Renal cortex interstitium (tissue), 11 donors: ENCODE data around the gene TNFRSF12A. TPM values are rescaled to one million over a fixed set of nuclear protein-coding genes. Genes with fewer than 3 reads are reported as not detected.

Source experiments
- DNase-seq, 11 donors: peaks; one replicate each; pipeline ENCODE4 v3.0.0-alpha.2; 2013; ENCODE audit warnings: low read depth in 9 of 11, low spot score in 4 of 11; ENCODE audit errors: extremely low read depth in 1 of 11
- polyA plus RNA-seq, 3 donors: library from polyadenylated mRNA; unstranded; fragments of 120-200 nt; gene quantifications; one replicate each; pipeline ENCODE4 v1.2.1, GENCODE V29; 2013; ENCODE audit not compliant: insufficient read length in 3 of 3

The TNFRSF12A gene
- polyA plus RNA-seq, 3 donors = 6.7 to 17.6 (median 12.9) TPM

DNA sequence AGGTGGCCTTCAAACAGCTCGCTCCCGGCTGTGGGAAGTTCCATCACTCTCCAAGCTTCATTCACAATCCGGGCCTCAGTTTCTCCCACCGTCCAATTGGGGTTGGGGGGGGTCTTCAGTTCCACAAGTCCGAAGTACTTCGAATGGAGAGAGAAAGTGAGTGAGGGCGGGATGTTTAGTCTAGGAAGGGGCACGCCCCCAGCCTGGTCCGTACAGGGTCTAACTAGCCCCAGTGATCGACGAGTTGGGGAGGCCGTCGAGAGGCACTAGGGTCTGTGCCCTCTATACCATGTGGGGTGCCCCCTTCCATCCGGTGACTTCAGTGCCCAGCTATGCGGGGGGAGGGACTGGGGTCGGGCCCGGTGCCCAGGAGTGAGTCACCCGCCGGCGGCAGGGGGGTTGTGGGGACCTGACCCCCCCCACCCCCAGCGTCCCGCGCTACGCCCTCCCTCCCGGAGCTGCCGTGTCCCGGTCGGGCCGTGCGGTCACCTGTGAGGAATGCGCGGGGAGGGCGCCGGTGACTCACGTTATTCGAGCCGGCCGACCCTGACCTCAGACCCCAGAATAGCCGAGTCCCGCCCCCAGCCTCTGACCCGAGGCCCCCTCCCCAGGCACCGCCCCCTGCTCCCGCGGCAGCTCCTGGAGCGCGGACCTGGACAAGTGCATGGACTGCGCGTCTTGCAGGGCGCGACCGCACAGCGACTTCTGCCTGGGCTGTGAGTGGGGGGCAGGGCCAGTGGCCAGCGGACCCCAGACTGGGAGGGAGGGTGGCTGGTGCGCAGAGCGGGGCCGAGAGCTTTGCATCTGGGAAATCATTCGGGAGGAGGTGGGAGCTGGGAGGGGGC, 658 bp downstream of the TNFRSF12A start:
- peak in 1 of 11 donors; percentile 61 for DNase-seq

DNA sequence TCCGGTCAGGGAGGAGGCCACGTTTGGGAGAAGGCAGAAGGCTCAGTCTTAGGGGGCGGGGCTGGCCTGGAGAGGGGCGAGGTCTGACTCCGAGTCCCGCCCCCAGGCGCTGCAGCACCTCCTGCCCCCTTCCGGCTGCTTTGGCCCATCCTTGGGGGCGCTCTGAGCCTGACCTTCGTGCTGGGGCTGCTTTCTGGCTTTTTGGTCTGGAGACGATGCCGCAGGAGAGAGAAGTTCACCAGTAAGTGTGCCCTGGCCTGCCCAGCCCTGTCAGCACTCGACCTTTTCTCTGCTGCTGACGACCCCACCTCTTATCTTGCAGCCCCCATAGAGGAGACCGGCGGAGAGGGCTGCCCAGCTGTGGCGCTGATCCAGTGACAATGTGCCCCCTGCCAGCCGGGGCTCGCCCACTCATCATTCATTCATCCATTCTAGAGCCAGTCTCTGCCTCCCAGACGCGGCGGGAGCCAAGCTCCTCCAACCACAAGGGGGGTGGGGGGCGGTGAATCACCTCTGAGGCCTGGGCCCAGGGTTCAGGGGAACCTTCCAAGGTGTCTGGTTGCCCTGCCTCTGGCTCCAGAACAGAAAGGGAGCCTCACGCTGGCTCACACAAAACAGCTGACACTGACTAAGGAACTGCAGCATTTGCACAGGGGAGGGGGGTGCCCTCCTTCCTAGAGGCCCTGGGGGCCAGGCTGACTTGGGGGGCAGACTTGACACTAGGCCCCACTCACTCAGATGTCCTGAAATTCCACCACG, 1.5 kb downstream of the TNFRSF12A start:
- DNase-seq = peak in 1 of 11 donors; percentile 45

DNA sequence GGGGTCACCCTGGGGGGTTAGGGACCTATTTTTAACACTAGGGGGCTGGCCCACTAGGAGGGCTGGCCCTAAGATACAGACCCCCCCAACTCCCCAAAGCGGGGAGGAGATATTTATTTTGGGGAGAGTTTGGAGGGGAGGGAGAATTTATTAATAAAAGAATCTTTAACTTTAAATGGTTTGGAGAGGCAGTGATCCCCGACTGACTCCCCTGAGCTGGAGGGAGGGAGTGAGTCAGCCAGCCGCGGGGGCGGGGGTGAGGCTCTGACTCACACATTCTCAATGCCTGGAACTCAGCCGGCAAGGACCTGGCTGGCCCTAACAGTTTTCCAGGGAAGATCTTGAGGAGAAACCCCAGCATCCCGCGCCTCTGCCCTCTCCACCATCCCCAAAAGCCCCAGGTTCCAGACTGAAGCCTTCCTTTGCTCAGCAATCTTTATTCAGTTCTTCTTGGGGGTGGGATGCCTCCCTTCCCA, 2.1 kb downstream of the TNFRSF12A start:
- peak in 3 of 11 donors; percentile 76 to 87 (median 77) for DNase-seq

DNA sequence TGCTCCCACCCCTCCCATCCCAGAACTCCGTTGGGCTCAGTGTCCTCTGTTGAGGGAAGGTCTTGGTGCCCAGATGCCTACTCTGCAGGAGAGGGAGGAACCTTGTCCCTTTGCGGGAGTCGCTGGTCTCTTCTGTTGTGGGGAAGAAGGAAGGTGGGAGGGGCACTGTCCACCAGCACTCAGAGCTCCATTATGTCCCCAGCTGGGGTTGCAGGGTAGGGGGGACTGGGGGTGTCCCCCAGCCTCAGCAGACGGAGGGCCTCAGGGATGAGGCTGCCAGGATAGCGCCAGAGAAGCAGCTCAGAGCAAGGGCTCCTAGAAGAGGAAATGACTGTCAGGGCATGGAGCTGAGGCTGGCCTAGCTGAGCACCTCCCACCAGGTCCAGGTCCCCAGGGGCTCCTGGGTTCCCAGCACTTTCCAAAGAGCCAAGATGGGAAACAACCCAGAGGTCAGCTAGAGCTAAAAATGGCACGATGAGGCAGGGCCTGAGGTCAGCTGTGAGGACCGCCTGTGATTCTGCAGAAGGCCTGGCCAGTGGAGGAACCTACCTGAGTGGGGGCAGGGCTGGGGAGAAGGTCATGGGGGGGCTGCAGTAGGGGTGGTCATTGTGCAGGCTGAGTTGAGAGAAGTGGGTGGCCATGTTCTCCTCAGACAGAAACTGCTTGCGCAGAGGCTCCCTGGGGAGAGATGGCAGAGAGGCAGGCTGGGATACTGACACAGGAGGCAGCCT, 2.7 kb downstream of the TNFRSF12A start:
- DNase-seq = no peak

DNA sequence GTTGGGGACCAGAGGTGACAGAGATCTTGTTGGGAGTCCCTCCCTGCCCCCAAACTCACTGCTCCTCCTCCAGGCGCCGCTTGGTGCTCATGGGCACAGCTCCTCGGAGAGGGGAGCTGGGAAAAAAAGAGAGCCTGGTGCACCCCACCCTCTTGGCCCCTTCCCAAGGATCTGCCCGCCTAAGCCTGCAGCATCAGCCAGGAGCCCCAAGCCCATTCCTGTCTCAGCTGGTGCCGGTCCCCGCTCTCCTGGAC, 3.2 kb downstream of the TNFRSF12A start:
- DNase-seq = no peak

DNA sequence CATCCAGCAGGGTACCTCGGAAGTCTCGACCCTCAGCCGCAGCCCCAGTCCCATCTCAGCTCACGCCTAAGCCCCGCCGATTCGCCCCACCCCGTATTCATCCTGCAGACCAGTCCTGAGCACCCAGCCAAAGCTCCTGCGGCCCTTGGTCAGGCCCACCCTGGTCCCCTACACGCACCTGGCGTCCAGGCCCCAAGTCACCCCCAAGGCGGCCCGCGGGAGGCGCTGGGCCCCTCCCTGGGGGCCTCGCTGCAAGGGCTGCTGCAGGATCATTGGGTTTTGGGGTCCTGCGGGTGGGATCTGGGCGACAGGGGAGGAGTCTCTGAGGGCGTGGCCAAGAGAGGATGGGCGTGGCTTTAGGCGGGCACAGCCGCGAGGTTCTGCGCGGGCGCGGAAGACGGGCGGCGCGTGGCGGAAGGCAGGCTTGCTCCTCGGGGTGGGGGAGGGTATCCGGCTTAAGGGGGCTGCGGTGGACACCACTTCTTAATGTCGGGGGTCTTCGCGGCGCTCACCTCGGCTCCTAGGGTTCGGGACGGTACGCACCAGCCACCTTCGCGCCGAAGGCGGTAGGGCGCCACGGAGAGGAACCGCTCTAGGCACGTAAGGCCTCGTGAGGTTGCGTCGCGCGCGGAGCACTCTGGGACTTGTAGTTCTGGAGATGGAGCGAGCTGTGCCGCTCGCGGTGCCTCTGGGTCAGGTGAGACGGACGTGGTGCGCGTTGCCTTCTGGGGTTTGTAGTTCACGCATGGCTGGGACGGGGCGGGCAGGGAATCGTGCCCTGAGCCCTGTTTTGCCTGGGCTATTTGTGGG, 3.7 kb downstream of the TNFRSF12A start, which contains the start of the genes HCFC1R1 and THOC6:
HCFC1R1 (minus strand) TSS at position 274 of the 810 bp plus-strand sequence; CDS start at position 273, 1 bp downstream.
THOC6 (plus strand) TSS at position 367 of the 810 bp plus-strand sequence; CDS start at position 659, 292 bp downstream.
- peak in 10 of 11 donors; percentile 90 to 97 (median 95) for DNase-seq

DNA sequence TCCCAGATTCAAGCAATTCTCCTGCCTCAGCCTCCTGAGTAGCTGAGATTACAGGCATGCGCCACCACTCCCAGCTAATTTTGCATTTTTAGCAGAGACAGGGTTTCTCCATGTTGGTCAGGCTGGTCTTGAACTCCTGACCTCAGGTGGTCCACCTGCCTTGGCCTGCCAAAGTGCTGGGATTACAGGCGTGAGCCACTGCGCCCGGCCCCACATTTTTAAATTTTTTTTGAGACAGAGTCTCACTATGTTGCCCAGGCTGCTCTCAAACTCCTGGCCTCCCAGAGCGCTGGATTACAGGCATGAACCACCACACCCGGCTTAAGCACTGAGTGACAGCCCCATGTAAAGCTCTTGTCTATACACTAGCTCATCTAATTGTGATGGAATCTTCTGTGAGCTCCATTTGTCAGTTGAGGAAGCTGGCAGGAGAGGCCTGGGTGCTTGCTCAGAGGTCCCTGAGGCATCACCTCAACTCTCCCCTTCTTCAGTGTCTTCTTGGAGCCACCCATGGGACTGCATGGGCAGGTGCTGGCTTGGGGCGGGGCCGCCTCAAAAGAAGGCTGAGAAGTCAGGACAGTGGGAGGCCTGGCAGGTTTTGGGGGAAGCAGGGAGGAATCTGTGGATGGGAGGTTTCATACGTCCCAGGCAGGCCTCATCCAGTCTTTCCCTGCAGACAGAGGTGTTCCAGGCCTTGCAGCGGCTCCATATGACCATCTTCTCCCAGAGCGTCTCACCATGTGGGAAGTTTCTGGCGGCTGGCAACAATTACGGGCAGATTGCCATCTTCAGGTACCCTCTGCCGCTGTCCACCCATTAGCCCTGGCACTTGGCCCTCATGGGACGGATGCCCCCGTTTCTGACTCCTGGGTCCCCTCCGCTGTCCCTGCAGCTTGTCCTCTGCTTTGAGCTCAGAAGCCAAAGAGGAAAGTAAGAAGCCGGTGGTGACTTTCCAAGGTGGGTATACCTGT, 5.1 kb downstream of the TNFRSF12A start:
- DNase-seq = no peak

DNA sequence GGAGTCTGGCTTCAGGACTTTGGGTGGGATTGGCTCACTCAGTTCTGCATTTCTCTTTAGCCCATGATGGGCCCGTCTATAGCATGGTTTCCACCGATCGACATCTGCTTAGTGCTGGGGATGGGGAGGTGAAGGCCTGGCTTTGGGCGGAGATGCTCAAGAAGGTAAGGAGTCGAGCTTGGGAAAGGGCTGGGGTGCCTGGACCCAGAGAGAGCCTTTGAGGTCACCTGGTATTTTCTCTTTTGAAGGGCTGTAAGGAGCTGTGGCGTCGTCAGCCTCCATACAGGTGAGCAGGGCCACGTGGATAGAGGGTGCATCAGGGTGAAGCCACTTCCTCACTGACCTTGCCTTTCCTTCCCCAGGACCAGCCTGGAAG, 5.8 kb downstream of the TNFRSF12A start:
- no peak for DNase-seq

DNA sequence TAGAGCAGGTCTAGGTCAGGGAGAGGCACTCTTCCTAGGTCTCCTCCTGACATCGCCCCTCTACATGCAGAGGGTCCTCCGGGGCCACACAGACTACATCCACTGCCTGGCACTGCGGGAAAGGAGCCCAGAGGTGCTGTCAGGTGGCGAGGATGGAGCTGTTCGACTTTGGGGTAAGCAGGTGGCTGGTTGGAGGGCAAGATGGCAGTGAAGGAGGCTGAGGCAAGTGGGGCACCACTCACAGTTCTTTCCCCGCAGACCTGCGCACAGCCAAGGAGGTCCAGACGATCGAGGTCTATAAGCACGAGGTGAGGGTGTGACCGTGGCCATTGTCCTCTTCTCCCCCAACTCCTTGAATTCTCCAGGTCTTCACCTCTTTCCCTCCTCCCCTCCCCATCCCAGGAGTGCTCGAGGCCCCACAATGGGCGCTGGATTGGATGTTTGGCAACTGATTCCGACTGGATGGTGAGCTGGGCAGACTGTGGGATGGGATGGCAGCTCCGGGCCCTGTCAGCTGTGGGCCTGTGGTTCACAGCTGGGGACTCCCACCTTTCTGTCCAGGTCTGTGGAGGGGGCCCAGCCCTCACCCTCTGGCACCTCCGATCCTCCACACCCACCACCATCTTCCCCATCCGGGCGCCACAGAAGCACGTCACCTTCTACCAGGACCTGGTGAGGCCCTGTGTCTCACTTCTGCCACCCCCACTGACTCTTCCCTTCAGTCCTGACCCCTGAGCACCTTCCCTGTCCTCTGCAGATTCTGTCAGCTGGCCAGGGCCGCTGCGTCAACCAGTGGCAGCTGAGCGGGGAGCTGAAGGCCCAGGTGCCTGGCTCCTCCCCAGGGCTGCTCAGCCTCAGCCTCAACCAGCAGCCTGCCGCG, 6.7 kb downstream of the TNFRSF12A start:
- no peak for DNase-seq

DNA sequence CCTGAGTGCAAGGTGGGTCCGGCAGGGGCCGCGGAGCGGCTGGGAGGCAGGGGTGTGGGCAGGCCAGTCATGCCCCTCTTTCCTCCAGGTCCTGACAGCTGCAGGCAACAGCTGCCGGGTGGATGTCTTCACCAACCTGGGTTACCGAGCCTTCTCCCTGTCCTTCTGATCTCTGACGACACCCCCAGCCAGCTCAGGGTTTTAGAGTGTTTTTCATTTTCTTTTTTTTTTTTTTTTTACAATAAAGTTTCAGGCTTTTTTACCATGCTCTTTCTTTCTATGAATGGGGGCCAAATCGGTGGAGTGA, 7.3 kb downstream of the TNFRSF12A start:
- DNase-seq = no peak

DNA sequence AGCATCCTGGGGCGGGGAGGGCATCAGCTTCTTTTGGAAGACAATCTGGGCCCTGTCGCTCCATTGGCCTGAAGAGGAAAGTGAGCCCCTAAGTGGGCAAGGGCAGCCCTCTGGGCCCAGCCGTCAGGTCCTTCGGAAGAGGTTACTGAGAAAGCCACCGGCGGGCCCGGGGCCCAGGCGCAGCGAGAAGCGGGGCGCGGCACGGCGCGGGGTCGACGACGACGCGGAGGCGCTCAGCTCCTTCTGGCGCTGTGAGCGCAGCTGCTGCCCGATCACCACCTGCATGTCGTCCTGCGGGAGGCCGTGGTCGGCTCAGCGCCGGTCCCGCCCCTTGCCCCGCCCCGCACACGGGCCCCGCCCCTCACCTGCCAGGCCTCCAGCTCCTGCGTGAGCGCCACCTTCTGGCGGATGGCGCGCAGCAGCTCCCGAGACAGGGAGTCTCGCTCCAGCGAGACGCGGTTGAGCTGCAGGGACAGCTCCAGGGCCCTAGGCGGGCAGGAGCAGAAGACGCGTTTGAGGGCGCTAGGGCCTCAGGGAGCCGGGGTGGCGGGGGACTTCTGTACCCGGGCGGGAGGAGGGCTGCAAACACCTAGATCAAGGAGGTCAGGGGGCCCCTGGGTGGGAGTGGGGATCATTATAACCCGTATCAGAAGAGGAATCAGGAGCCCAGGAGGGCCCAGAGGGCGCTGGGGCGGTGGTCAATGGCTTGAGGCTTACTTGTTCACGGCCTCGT, 8.0 kb downstream of the TNFRSF12A start:
- DNase-seq = peak in 3 of 11 donors; percentile 80 to 83 (median 82)

DNA sequence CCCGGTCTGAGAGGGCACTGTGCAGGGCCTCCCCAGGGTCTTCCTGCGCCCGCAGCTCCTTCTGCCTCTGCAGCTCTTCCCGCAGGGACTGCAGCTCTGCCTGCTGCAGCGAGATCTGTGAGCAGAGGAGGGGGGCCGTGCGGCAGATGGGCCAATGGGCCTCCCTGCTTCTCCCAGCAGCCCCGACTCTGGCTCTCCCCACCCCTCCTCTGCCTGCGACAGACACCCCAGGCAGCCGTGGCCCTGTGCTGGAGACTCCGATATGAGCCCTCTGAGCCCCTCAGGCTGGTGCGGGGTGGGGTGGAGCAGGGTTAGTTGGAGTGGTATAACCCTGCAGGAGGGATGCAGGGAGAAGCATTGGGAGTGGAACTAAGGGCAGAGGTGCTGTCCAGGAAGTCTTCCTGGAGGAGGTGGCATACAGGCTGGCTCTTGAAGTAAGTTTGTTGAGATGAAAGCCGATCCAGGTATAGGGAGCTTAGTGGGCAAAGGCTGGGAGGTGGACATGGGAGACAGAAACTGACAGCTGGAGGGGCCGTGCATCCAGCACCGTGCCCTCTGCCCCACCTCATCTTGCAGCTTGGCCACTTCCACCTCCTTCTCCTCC, 8.7 kb downstream of the TNFRSF12A start:
- no peak for DNase-seq

DNA sequence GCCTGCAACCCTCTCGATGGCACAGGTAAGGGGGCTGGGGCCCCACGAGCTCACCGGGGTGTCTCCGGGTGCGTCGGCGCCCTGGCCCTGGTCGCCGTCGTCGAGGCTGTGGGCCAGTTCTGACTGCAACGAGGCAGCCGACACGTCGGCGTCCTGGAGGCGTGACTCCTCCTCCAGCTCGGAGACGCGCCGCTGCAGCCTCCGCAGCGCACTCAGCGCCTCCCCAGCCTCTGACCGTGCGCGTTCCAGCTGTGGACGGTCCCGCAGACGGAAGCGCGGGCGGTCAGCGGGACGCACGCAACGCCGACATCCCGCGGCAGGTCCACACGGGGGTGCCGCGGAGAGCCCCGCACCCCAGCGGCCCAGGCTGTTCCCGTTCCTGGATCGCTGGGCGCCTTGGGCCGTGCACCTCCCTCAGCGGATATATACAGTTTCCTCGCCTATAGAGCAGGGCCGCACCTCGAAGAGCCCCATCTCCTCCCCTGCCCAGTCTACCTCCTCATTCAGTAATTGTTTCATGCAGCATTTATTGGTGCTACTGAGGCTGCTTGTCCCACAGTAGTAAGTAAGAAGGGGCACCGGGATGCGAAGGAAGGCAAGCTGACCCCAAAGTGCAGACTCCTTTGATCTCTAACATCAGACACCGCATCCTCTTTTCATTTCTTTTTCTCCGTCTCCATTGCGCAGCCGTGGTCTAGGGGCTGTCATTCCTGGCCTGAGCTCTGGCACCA, 9.5 kb downstream of the TNFRSF12A start:
- DNase-seq = no peak

DNA sequence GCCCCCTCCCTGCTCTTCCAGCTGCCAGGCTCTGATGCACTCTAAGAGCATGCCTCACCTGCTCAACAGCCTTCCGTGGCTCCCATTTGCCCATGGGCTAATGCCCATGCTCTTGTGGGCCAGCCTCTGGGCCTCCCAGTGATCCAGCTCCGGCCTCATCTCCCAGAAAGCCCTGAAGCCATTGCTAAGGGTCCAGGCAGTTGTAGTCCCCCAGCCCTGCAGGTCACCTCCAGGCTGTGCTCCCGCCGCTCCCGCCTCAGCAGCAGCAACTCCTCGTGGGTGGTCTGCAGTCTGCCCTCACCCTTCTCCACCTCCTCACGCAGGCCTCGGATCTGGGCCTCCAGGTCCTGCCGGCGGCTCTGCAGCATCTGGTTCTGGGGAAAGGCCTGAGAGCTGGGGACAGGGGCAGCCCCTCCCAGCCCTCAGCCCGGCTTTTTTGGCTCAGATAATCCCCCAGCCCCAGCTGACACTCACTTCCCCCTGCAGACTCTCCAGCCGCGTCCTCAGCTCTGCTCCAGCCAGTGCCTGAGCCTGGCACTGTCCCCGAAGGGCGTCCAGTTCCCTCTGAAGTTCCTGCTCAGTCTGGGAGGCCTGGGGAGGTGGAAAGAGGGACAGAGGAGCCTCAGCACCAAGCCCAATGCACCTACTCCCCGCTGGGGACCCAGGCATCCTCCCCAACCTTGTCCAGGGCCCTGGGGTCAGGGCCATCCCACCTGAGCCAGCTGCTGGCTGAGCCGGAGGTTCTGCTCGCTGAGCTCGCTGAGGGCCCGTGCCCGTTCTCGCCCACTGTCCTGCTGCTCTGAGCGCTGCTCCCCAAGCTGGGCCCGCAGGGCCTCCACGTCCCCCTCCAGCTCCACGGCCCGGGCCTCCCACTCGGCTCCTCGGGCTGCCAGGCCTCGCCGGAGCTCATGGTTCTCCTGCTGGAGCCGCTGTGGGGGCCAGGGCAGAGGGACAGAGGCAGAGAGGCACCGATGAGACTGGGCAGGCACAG, 10.3 kb downstream of the TNFRSF12A start:
- no peak for DNase-seq
